Astrocyte (in vitro differentiated cells and primary cell): Measurements from ENCODE around the gene RESP18.

Experiments
- EZH2 ChIP-seq: IDR thresholded peaks from 2 replicates; pipeline ENCODE4 v1.6.1; 2012; ENCODE audit warnings: mild to moderate bottlenecking, low read length, inconsistent platforms; ENCODE audit not compliant: insufficient read depth
- TF ChIP-seq, protein P1 (sequence below): IDR thresholded peaks from 2 replicates; pipeline ENCODE4 v1.5.1; 2011; ENCODE audit warnings: low read depth, mild to moderate bottlenecking, inconsistent platforms, low read length, moderate library complexity; ENCODE audit not compliant: insufficient read depth

DNA sequence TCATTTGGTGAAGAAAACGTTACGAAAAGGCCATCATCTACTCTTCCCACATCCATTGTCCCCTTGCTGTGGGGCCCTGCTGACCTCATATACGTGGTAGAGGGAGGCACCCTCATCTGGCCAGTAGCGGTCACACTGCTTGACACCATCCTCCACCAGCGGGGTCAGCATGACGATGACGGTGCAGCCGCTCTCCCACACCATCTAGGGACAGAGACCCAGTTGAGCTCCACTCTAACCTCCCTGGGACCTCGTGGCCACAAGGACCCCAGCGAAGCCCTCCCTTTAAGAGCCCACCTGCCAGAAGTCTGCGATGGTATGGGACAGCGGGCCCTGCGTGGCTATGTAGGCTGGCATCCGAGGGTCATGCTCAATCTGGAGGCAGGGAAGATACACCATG lies 36.4 kb downstream of the RESP18 start:
- TF ChIP-seq, protein P1, sequence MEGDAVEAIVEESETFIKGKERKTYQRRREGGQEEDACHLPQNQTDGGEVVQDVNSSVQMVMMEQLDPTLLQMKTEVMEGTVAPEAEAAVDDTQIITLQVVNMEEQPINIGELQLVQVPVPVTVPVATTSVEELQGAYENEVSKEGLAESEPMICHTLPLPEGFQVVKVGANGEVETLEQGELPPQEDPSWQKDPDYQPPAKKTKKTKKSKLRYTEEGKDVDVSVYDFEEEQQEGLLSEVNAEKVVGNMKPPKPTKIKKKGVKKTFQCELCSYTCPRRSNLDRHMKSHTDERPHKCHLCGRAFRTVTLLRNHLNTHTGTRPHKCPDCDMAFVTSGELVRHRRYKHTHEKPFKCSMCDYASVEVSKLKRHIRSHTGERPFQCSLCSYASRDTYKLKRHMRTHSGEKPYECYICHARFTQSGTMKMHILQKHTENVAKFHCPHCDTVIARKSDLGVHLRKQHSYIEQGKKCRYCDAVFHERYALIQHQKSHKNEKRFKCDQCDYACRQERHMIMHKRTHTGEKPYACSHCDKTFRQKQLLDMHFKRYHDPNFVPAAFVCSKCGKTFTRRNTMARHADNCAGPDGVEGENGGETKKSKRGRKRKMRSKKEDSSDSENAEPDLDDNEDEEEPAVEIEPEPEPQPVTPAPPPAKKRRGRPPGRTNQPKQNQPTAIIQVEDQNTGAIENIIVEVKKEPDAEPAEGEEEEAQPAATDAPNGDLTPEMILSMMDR = no peak
- no peak for TF ChIP-seq EZH2
